Stimulated activated CD8-positive, alpha-beta memory T cell treated with anti-CD3 and anti-CD28 coated beads, Interleukin-4, amount 100 ng/mL, for 4 hours (primary cell): ENCODE measurements around the gene MS4A15.
"Not testable (repeated sequence)": the region's sequence is repeated elsewhere in the genome, so short reads cannot be mapped to it uniquely, and the experiment has no call there.

Experiments
- DNase-seq, 2 donors: peaks; one replicate each; pipeline ENCODE4 v3.0.0-alpha.2; 2020; ENCODE audit warnings: low read depth in 2 of 2, low spot score in 1 of 2

The MS4A15 gene

DNA sequence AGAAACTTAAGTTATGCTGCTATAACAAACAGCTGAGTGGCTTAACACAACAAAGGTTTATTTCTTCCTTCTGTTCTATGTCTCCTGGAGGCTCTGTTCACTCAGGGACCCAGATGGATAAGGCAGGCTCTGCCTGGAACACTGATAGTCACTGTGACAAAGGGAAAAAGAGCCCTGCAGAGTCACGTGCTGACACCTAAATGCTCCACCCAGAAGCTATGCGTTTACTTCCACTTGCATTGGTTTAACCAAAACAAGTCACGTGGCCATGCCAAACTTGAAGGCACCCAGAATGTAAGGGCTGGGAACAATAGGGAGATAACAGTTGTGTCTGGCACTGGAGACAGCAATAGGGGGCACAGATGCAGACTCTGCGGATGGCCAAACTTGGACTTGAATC lies 3.4 kb upstream of the MS4A15 start:
- DNase-seq: no peak

DNA sequence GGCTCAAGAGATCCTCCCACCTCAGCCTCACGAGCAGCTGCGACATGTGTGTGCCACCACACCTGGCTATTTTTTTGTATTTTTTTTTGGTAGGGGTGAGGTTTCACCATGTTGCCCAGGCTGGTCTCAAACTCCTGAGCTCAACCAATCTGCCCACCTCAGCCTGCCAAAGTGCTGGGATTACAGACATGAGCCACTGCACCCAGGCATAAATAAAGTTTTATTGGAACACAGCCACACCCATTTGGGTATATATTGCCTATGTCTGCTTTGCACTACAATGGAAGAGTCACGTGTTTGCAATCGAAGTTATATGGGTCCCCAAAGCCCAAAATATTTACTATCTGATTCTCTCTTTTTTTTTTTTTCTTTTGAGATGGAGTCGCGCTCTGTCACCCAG lies 1.8 kb upstream of the MS4A15 start:
- DNase-seq: no peak

DNA sequence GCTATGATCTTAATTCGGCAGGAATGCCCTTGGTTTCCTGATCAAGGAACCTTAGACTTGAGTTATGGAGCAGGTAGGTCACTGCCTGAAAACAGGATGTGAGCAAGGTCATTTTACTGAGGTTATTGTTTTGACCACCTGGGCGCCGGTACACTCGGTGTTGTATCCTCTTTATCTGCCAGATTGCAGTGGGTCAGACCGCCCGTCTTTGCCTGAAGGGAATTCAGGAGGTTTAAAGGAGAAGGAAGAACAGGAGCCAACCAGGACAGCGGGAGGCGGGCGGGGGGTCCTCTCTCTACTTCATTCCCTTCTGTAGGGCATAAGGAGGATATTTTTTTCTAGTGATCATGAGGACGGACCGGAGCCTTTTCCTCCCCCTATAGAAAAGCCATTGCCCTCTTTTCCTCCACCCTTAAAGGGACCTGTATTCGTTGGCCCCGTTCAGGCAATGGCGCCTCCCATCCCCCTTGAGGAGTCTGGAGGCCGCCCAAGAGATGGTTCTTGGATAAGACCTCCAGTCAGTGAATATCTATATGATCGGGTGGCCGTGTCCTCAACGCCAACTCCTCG lies 649 bp downstream of the MS4A15 start:
- no peak for DNase-seq

- not testable (repeated sequence) for DNase-seq
Observed at GRCh38 chr11:60758671-60759070, 2.0 kb downstream of the MS4A15 start.

- not testable (repeated sequence) for DNase-seq
Observed at GRCh38 chr11:60759438-60760225, 3.0 kb downstream of the MS4A15 start.

- DNase-seq: no peak
Observed at GRCh38 chr11:60761436-60762190, 4.9 kb downstream of the MS4A15 start.

DNA sequence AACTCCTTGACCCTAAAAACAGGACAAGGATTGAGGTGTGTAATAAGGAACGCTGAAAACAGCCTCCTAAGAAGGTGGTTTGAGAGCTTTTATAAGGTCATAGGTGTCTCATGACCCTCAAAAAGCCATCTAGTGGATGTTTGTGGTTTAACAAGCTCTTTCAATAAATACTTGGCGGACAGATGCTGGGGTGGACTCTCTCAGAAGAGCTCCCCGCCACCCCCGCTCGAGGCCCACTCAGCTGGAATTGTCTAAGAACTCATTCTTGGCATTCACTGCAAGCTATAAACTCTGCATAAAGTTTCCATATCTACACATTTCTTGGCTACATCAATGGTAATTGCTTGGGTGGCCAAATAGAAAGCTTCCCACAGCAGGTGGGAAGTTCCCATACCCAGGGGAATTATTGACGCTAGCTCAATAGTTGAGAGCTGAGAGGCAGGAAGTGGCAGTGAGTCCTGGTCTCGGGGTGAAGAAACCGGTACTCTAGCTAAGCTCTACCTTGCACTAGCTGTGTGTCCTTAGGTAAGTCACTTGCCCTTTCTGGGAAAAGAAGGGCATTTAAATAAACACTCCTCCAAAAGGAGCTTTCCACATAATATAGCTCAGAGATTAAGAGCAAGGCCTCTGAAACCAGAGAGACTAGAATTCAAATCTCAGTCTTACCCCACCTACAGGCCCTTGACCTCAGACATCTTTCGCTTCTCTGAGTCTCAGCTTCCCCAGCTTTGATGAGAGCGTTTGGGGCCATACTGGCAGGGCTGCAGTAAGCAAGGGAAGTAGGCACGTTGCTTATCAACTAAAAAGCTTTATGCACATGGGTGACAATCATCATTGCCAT lies 6.4 kb downstream of the MS4A15 start:
- no peak for DNase-seq

GRCh38 chr11:60763692-60764369 lies 7.2 kb downstream of the MS4A15 start:
- DNase-seq: no peak

DNA sequence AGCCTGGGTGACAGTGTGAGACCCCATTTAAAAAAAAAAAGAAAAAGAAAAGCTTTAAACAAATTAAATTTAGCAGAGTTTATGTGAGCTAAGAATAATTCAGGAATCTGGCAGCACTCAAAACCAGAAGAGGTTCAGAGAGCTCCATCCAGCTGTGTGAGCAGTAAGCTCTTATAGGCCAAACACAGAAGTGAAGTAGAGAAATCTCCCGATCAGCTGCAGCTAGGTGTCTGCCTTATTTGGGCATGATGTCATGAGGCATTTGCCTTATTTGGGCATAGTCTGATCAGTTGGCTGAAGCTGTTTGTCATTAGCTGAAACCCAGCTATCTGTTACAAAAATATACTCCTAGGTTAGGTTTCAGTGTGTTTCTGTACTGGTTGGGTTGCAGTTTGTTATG lies 8.2 kb downstream of the MS4A15 start:
- no peak for DNase-seq

- no peak for DNase-seq
Observed at GRCh38 chr11:60765355-60765754, 8.7 kb downstream of the MS4A15 start.

- DNase-seq: no peak
Observed at GRCh38 chr11:60766547-60766946, 9.9 kb downstream of the MS4A15 start.

- DNase-seq: no peak
Observed at GRCh38 chr11:60767388-60767811, 10.7 kb downstream of the MS4A15 start.

DNA sequence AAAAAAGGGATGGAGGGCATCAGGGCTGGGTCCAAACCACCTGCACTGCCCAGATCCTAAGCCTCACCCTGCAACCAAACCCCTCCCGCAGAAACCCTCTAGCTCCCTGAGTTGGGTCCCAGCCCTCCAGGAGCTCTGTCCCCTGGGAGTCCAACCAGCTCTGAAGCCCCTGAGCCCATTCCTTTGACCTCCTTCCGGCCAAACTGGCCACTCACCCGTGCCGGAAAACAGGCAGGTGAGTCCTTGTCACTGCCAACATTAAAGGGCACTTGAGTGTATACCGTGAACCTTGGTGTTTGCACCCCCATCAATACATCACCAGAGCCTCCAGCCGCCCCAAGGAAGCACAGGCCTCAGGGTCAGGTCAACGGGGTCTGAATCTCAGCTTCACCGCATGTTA lies 11.5 kb downstream of the MS4A15 start:
- DNase-seq: no peak

- no peak for DNase-seq
Observed at GRCh38 chr11:60769273-60769672, 12.6 kb downstream of the MS4A15 start.

DNA sequence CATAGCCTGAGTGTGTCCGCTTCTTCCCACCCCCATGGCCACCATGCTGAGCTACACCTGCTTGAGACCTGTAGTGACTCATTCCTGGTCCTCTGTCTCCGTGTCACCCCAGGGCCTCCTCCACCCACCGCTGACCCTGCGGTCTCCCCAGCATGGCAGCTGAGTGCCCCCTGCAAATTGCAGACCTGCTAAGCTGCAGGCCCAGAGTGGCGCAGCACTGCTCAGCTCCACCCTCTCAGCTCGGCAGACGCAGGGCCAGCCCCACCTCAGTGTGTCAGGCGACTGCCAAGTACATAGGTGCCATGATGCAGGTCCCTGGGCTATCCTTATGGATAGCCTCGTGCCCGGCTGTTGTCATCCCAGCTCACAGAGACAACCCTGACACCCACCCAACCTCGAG lies 13.1 kb downstream of the MS4A15 start:
- no peak for DNase-seq

GRCh38 chr11:60771146-60771545 lies 14.5 kb downstream of the MS4A15 start:
- no peak for DNase-seq

DNA sequence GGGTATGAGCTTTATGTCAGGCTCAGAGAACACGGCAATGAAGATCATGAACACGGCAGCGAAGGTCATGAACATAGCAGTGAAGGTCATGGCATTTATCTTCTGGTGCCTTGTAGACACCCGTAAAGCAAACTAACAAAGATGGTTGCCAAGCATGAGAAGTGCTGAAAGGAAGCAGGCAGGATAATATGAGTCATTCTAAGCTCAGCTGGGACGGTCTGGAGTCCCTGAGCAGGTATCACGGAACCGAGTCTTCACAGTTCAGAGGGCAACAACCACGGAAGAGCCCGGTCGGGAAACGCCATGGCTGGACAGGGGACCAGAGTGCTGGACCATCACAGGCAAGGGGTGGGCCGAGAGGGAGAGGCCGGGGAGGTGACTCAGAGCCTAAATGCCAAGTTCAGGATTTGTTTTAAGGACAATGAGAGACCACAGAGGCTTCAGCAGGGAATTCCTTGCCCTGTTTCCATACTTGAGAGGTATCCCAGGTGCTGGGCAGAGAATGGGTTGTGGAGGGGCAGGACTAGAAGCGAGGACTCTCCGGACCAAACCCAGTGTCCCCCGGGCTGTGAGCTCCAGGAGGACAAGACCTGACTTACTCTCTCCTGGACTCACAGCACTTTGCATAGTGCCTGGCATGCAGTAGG lies 15.3 kb downstream of the MS4A15 start:
- no peak for DNase-seq

DNA sequence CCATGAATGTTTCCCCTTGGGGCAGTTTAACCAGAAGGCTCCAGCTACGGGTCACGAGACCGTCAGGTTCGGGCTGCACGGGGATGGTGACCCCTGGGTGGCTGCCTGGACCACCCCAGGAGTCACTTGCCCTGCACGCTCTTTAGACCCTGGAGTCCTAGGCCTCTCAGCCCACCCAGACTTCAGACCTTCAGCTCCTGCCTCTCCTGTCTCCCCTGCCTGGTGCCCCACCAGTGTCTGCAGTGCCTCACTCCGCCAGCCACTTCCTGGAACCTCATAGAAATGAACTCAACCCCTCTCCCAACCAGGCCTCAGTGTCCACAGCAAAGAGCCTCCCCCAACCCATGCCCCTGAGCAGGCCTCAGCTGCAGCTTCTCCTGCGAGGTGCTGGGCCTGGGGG lies 16.0 kb downstream of the MS4A15 start:
- DNase-seq: no peak

DNA sequence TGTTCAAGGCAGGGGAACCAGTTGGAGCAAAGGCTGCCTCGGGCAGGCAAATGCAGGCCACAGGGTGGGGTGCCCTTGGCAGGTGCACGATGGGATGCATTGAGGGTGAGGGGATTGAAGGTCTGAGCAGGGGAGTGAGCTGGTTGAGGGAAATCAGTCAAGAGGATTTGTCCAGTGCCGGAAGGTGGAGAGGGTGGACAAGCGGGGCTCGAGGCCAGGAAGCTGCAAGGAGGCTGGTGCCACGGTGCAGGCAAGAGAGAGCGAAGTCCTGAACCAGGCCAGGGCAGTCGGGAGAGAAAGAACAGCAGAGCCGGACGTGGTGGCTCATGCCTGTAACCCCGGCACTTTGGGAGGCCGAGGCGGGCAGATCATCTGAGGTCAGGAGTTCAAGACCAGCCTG lies 18.1 kb downstream of the MS4A15 start:
- no peak for DNase-seq

GRCh38 chr11:60775420-60775961 lies 18.8 kb downstream of the MS4A15 start:
- DNase-seq: peak; percentile 51 to 53
